Large intestine (tissue), 3 donors: Measurements from ENCODE around the gene VPS13D. TPM values are rescaled to one million over a fixed set of nuclear protein-coding genes. Genes with fewer than 3 reads are reported as not detected.

Source experiments
- DNase-seq, 2 donors: peaks; one replicate each; pipeline versions ENCODE4 v3.0.0 to v3.0.0-alpha.2; 2013
- H3K27ac ChIP-seq: one replicate; pipeline ENCODE4 v1.5.1; 2013; ENCODE audit warnings: low read length
- H3K27me3 ChIP-seq: 2 replicates; pipeline ENCODE4 v1.6.1; 2013; ENCODE audit warnings: low read length; ENCODE audit not compliant: control insufficient read depth, insufficient read depth
- H3K36me3 ChIP-seq: 2 replicates; pipeline ENCODE4 v1.6.1; 2013; ENCODE audit warnings: low read length; ENCODE audit not compliant: control insufficient read depth, insufficient read depth
- H3K4me1 ChIP-seq: one replicate; pipeline ENCODE4 v1.6.1; 2013; ENCODE audit warnings: low read length; ENCODE audit not compliant: control insufficient read depth, insufficient read depth
- H3K4me3 ChIP-seq: one replicate; pipeline ENCODE4 v1.5.1; 2013; ENCODE audit warnings: low read length
- H3K9me3 ChIP-seq: one replicate; pipeline ENCODE4 v1.6.1; 2013; ENCODE audit warnings: mild to moderate bottlenecking, low read depth, low read length, moderate library complexity; ENCODE audit not compliant: control insufficient read depth
- WGBS: methylation state at CpG from one replicate; pipeline ENCODE4 v1.1.5; 2013; ENCODE audit warnings: low lambda C conversion rate; ENCODE audit not compliant: insufficient coverage; 5-methylcytosine and 5-hydroxymethylcytosine counted together
- polyA plus RNA-seq: library from polyadenylated mRNA; unstranded; fragments of 120-200 nt; gene quantifications from one replicate; pipeline ENCODE4 v1.2.1, GENCODE V29; 2013

The VPS13D gene
- polyA plus RNA-seq, 1 donor = 20.7 TPM

DNA sequence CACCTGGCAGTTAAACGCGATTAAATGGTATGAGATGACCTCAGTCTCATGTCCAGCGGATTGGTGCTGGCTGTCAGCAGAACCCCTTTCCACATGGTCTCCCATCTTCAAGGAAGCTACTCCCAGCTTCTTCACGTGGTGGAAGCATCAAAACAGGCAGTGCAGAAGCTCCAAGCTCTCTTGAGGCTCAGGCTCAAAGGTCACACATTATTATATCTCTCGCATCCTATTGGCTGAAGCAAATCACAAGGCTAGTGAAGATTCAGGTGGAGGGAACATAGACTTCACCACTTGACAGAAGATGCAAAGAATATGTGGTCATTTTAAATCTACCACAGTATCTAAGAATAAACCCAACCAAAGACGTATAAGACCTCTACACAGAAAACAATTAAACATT, 181.9 kb downstream of the VPS13D start:
- Histone ChIP-seq H3K36me3 (peaks cover 6% of the 10 kb centered on the region), H3K4me1 (peaks cover under 1% of the 10 kb centered on the region), H3K27me3 (no peaks in the 10 kb centered on the region), H3K27ac (no peak overlapping the region), H3K9me3 (peaks cover 9% of the 10 kb centered on the region), H3K4me3 (no peak overlapping the region)
- no peak for DNase-seq
- WGBS = 100% methylated on average over 1 of the region's 6 CpGs

DNA sequence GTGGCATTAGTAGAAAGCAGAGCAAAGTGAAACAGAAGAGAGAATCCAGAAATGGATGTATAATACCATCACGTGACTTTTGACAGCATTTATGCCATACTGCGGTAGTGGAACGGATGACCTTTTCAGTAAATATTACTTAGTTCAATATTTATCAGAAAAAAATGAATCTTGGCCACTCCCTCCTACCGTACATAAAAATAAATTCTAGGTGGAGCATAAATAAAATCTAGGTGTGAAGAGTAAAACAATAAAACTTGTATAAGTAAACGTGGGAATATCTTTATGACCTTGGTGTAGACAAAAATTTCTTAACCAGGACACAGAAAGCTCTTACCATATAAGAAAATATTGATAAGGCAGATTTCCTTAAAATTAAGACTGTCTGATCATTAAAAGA, 182.6 kb downstream of the VPS13D start:
- DNase-seq = no peak
- Histone ChIP-seq H3K36me3 (peaks cover 10% of the 10 kb centered on the region), H3K4me3 (no peak overlapping the region), H3K27ac (no peak overlapping the region), H3K4me1 (no peaks in the 10 kb centered on the region), H3K27me3 (no peaks in the 10 kb centered on the region), H3K9me3 (peaks cover 9% of the 10 kb centered on the region)
- 60% methylated on average over 3 of the region's 5 CpGs for WGBS

DNA sequence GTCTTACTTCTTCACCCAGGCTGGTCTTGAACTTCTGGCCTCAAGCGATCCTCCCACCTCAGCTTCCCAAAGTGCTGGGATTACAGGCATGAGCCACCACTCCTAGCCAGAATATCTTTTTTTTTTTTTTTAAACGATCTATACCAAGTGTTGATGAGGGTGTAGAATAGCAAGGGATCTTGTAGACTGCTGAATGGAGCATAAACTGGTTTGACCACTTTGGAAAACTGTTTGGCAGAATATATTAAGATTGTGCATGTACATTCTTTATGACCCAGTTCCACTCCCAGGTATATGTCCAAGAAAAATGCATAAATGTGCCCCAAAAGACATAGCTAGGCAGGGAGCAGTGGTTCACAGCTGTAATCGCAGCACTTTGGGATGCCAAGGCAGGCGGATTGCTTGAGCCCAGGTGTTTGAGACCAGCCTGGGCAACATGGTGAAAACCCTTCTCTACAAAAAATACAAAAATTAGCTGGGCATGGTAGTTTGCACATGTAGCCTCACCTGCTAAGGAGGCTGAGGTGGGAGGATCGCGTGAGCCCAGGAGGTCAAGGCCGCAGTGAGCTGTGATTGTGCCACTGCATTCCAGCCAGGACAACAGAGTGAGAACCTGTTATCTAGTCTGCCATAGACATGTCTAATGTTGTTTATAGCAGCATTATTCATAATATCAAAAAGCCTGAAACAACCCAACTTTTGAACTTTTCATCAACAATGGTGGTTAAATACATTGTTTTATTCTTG, 184.0 kb downstream of the VPS13D start:
- no CpG with 5 or more reads among the region's 7 CpGs for WGBS
- H3K36me3 ChIP-seq = peaks cover 18% of the 10 kb centered on the region

DNA sequence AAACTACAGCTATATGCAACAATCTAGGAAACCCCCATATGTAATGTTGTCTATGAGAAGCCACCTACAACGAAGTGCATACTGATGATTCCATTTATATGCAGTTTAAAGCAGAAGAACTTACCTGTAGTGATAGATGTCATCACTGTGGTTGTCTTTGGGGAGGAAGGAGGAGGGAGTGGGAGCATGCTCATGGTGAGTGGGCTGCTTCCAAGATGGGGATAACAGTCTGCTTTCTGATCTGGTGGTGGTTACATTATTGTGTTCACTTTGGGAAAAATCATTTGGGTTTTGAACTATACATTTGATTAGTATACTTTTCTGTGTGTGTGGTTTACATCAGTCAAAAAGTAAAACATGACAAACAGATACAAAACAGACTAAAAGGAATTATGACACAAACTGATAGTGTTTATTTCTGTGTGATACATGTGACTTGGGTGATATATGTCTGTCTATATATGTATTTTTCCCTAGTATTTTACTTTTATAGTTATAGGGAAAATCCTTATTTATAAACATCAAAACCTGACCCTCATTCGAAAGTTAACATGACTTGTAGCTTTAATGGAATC, 184.7 kb downstream of the VPS13D start:
- WGBS = no CpG with 5 or more reads among the region's 2 CpGs
- no peak for DNase-seq
- Histone ChIP-seq H3K27ac (no peak overlapping the region), H3K4me3 (no peak overlapping the region), H3K27me3 (no peaks in the 10 kb centered on the region), H3K36me3 (peaks cover 24% of the 10 kb centered on the region), H3K4me1 (no peaks in the 10 kb centered on the region), H3K9me3 (peaks cover 9% of the 10 kb centered on the region)

More for the DNA sequence above, 184.0 kb downstream of the VPS13D start:
- Histone ChIP-seq H3K4me3 (no peak overlapping the region), H3K4me1 (no peaks in the 10 kb centered on the region), H3K9me3 (peaks cover 9% of the 10 kb centered on the region), H3K27ac (no peak overlapping the region), H3K27me3 (no peaks in the 10 kb centered on the region)
- DNase-seq = no peak

DNA sequence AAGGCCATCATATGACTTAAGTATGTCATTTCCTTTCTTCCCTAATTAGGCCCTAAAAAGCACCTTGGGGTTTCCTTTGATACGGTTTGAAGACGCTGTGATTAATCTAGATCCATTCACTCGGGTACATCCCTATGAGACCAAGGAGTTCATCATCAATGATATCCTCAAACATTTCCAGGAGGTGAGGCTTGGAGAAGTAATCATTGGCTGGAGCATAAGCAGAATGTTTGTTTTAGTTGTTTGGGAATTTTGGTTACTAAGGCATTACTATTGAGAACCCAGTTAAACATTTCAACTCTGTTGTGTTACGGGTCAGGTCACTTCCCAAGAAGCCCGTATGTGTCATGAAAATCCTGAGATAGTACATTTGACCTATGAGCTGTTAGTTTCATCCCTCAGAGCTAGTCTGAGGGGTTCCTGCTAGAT, 185.2 kb downstream of the VPS13D start:
- no peak for DNase-seq
- WGBS = no CpG with 5 or more reads among the region's 5 CpGs
- Histone ChIP-seq H3K36me3 (peaks cover 25% of the 10 kb centered on the region), H3K27ac (no peak overlapping the region), H3K4me1 (no peaks in the 10 kb centered on the region), H3K4me3 (no peak overlapping the region), H3K27me3 (no peaks in the 10 kb centered on the region), H3K9me3 (peaks cover 8% of the 10 kb centered on the region)

DNA sequence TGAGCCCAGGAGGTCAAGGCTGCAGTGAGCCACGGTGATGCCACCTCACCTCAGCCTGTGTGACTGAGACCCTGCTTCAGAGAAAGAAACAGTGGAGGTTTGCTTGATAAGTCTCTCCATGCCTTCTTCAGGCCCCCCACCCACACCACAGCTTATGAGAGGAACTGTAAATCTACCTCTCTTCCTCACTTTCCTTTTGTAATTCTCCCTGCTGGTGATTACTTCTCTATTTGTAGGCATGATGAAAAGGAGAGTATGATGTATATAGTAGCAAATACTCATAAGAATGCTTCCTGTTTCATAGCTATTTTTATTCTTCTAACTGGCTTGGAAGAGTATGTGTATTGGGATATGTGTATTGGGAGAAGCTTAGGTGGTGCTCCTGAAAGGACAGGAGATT, 186.3 kb downstream of the VPS13D start:
- no CpG with 5 or more reads among the region's 1 CpG for WGBS
- H3K9me3 ChIP-seq = peaks cover 5% of the 10 kb centered on the region

DNA sequence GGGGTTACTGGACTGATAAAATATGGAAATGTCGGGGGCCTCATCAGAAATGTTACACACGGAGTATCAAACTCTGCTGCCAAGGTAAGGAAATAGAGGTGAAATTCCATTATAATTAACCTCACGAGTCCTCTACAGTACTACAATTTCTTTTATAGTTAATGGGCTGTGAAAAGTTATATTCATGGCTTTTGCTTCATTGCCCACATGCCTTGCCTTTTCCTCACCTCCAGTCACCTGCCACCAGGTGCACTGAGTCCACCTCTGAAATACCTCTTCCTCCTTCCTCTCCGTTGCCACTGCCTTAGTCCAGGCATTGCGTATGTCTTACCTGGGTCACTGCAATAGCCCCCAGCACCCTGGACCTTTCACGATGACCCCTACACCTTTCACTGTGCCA, 186.9 kb downstream of the VPS13D start:
- no peak overlapping the region for H3K27ac ChIP-seq
- no peaks in the 10 kb centered on the region for H3K4me1 ChIP-seq
- WGBS = 100% methylated on average over 1 of the region's 6 CpGs
- H3K36me3 ChIP-seq = peaks cover 23% of the 10 kb centered on the region
- H3K27me3 ChIP-seq = no peaks in the 10 kb centered on the region
- H3K9me3 ChIP-seq = peaks cover 5% of the 10 kb centered on the region
- no peak for DNase-seq
- H3K4me3 ChIP-seq = no peak overlapping the region

More for the DNA sequence above, 186.3 kb downstream of the VPS13D start:
- no peak for DNase-seq
- Histone ChIP-seq H3K36me3 (peaks cover 25% of the 10 kb centered on the region), H3K4me3 (no peak overlapping the region), H3K27me3 (no peaks in the 10 kb centered on the region), H3K27ac (no peak overlapping the region), H3K4me1 (no peaks in the 10 kb centered on the region)

DNA sequence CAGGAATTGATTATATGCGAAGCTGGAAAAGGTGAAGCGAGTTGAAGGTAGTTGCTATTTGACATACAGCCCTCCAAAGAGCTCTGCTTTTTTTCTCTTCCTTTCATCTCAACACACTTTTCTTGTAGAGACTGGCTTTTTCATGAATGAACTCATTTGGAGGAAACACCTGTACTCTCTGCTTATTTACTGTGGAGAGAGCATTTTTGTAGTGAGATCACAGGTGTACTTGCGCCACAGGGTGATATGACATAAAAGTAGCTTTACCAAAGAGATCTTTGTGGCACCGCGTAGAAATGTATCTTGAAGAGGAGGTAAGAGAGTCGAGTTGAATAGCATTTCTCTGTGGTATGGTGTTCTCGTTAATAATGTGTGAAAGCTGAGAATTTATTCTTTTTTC, 187.6 kb downstream of the VPS13D start:
- 100% methylated on average over 4 of the region's 7 CpGs for WGBS
- DNase-seq = no peak
- H3K27me3 ChIP-seq = no peaks in the 10 kb centered on the region
- H3K27ac ChIP-seq = no peak overlapping the region
- peaks cover 5% of the 10 kb centered on the region for H3K9me3 ChIP-seq
- H3K36me3 ChIP-seq = peaks cover 21% of the 10 kb centered on the region
- no peak overlapping the region for H3K4me3 ChIP-seq
- no peaks in the 10 kb centered on the region for H3K4me1 ChIP-seq

DNA sequence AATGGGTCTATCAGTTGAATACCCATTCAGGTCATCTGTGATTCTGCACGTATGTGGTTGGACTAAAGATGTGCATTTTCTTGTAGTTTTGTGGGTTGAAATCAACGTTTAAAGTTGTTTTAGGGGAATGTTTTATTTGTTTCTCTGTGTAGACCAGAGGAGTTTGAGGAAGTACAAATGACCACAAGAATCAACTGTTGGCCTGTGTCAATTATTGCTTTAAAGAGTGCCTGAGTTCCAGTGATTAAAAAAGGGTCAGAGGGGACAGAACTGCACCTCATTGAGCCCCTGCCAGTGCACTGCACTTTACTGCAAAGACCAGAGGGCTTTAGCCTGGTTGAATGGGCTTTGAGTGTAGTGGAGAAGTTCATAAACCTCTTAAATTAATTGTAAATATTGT, 190.3 kb downstream of the VPS13D start:
- no peaks in the 10 kb centered on the region for H3K27me3 ChIP-seq
- no peak overlapping the region for H3K4me3 ChIP-seq
- no peaks in the 10 kb centered on the region for H3K4me1 ChIP-seq
- no CpG with 5 or more reads among the region's 2 CpGs for WGBS
- peaks cover 24% of the 10 kb centered on the region for H3K36me3 ChIP-seq
- no peak overlapping the region for H3K27ac ChIP-seq
- no peaks in the 10 kb centered on the region for H3K9me3 ChIP-seq
- no peak for DNase-seq

DNA sequence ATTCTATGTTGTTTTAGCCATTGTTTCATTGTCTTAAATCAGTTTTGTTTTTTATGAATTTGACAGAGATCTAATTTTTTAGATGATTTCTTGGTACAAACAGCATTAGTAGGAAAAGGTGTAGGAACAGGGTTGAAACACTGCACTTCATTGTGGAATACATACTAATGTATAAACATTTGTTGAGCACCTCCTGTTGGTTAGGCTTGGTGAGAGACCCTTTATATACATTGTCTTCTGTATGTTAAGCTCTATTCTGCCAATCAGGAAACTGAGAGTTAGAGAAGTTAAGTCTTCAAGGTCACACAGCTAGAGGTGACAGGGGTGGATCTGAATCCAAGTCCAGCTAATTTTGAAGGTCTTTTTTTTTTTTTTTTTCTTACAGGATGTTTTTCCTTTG, 192.7 kb downstream of the VPS13D start:
- no peak overlapping the region for H3K4me3 ChIP-seq
- no peaks in the 10 kb centered on the region for H3K4me1 ChIP-seq
- no peak overlapping the region for H3K27ac ChIP-seq
- DNase-seq = no peak
- H3K9me3 ChIP-seq = no peaks in the 10 kb centered on the region
- peaks cover 17% of the 10 kb centered on the region for H3K36me3 ChIP-seq
- no peaks in the 10 kb centered on the region for H3K27me3 ChIP-seq

DNA sequence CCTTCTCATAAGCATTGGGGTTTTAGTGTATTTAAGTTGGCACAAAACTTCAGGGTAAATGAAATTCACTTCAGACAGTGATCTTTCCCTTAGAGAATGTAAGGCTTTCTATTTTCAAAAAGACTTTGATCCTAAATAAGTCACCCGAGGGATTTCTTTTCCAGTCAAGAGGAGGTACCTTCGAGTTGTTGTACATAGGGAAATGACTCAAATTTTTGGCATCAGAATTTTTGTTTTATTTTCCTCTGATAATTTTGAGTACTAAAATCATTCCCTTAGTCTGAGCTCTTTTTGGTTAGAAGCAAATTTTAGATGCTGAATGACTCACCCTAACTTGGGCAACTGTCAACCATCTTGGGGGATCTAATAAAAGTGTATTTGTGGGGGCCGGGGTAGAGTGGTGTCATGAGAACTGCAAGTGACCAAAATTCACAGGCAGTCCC, 194.3 kb downstream of the VPS13D start:
- 59% methylated on average over 2 of the region's 3 CpGs for WGBS
- peaks cover 3% of the 10 kb centered on the region for H3K4me1 ChIP-seq
- no peak for DNase-seq
- H3K27me3 ChIP-seq = no peaks in the 10 kb centered on the region
- H3K36me3 ChIP-seq = peaks cover 13% of the 10 kb centered on the region
- no peaks in the 10 kb centered on the region for H3K9me3 ChIP-seq
- no peak overlapping the region for H3K27ac ChIP-seq
- no peak overlapping the region for H3K4me3 ChIP-seq
